Erythroblast (primary cell): ENCODE data around the gene RNU6-9.

Source experiments
- GATA1 ChIP-seq: IDR thresholded peaks from 2 replicates; pipeline ENCODE4 v1.6.1; 2011; ENCODE audit warnings: low read depth, mild to moderate bottlenecking, control low read depth, low read length, moderate library complexity
- POLR2A ChIP-seq: IDR thresholded peaks from 2 replicates; pipeline ENCODE4 v1.6.1; 2011; ENCODE audit warnings: mild to moderate bottlenecking, low read length

GRCh38 chr19:883661-884211 lies 9.5 kb upstream of the RNU6-9 start:
- TF ChIP-seq POLR2A (no peak), GATA1 (no peak)
